ENCODE measurements around the gene C11orf24. TPM values are rescaled to one million over a fixed set of nuclear protein-coding genes. Genes with fewer than 3 reads are reported as not detected.

Gene C11orf24
- total RNA-seq, 2 experiments from 2014 or later: 8.0 to 8.5 TPM

DNA sequence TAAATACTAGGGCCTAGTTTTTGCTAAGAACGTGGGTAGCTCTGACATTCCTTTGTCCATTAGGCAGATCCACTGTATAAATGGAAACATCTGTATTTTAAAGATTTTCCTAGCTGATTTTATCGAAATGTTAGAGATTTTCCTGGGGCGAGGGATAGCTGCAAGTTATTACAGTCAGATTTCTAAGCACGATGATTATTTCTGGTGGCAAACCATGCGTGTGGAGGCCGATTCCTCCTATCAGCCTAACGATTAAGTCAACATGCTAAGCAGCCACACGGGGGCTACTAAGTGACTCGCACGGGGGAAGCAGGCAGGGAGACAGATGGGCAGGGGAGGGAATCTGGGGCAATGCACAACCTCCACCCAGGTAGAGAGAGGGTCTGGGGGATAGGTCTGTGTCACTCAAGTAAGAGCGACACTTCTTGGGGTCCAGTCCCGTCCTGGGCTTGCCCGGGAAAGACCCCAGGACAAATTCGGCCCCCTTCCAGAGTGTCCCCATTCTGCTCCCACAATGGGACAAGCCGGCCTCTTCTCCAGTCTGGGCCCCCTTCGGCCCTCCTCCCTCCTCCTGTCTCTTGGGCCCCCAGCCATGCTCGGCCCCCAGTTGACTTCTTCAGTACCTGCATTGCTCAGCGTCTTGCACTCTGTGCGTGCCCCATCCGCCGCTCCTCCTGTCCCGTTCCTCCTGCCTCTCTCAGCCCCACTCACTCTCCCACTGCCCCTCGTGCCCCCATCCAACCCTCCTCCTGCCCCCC is 571 bp downstream of the C11orf24 start:
- H3K27ac Mint-ChIP-seq: peak overlapping the region; percentile 95
- Histone ChIP-seq H3K4me1 (ENCODE audit: insufficient read depth, low read length) (peaks cover 30% of the 10 kb centered on the region), H3K27ac (ENCODE audit: low read depth in 1 of 2, low read length in 2 of 2) (peak overlapping the region; percentile 81 to 89), H3K27me3 (ENCODE audit: control insufficient read depth in 1 of 2, insufficient read depth in 2 of 2, low read length in 2 of 2) (no peaks in the 10 kb centered on the region), H3K9me3 (ENCODE audit: control insufficient read depth in 1 of 2, insufficient read depth in 1 of 2, low read length in 2 of 2) (no peaks in the 10 kb centered on the region), H3K36me3 (ENCODE audit: insufficient read depth, low read length) (peaks cover 18% of the 10 kb centered on the region), H3K4me3 (ENCODE audit: low read length) (peak overlapping the region; percentile 93)
- H3K4me3 Mint-ChIP-seq: peak overlapping the region; percentile 93
- ChIA-PET CTCF (interaction anchor here (0.6 to 3.3 kb wide), 5 partner anchors 13 to 62 kb away, joined by 3 to 16 read pairs (median 6); no protein-coding TSS in a partner anchor), POLR2A (interaction anchor here (0.9 to 3.0 kb wide), 11 partner anchors 9 to 573 kb away, joined by 3 to 17 read pairs (median 4); no protein-coding TSS in a partner anchor)
- DNase-seq: peak; percentile 26 to 81 (median 48)
- intact Hi-C loops (cut with DNase I, micrococcal nuclease): loop anchor here (1.0 to 5.0 kb wide), 6 partner anchors 14 to 240 kb away; partner anchors contain the start of genes CHKA (in 1 of the 2), KMT5B (in 1 of the 2), NDUFS8 (in 1 of the 2) and PPP6R3 (in 1 of the 2)
- no peaks in the 10 kb centered on the region for H3K9me3 Mint-ChIP-seq
- no peaks in the 10 kb centered on the region for H3K27me3 Mint-ChIP-seq
- H3K36me3 Mint-ChIP-seq (ENCODE audit: low read depth): peaks cover 24% of the 10 kb centered on the region
- peaks cover 42% of the 10 kb centered on the region for H3K4me1 Mint-ChIP-seq (ENCODE audit: low read depth)
- peak; percentile 56 for ATAC-seq (ENCODE audit: poor library complexity)
- TF ChIP-seq, protein P1, sequence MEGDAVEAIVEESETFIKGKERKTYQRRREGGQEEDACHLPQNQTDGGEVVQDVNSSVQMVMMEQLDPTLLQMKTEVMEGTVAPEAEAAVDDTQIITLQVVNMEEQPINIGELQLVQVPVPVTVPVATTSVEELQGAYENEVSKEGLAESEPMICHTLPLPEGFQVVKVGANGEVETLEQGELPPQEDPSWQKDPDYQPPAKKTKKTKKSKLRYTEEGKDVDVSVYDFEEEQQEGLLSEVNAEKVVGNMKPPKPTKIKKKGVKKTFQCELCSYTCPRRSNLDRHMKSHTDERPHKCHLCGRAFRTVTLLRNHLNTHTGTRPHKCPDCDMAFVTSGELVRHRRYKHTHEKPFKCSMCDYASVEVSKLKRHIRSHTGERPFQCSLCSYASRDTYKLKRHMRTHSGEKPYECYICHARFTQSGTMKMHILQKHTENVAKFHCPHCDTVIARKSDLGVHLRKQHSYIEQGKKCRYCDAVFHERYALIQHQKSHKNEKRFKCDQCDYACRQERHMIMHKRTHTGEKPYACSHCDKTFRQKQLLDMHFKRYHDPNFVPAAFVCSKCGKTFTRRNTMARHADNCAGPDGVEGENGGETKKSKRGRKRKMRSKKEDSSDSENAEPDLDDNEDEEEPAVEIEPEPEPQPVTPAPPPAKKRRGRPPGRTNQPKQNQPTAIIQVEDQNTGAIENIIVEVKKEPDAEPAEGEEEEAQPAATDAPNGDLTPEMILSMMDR (IDR thresholded peaks at IDR 0.05): peak; percentile 43

DNA sequence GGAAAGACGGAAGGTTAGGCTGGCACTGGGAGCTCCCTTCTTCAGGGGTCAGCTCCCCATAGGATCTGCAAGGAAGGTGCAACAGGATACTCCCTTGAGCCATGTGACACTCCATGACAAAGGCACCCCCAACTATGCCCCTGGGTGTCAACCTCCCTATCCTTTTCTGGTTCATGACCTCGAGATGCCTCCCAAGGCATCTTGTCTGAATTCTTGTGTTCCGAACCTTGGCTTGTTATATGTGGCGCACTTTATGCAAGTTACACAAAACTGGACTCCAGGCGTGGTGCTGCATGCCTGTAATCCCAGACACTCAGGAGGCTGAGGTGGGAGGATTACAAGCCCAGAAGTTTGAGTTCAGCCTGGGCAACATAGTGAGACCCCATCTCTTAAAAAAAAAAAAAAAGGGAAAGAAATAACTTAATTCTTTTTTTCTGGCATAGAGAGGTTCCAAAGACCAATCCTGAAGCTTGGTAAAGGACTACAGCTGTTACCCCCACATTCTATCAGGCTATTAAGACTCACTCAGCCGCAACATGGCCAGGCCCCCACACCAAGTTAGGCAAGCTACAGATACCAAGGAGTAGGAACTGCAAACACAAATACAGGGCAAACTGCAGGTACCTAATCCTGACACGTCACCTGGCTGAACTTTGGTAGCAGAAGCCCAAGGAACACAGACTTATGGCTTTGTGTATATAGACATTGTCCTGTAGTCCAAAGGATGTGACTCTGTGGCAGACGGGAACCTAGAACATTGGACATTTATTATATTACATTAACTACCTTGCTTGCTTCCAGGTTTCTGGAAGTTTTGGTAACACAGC is 1.4 kb downstream of the C11orf24 start:
- DNase-seq (no peak), ATAC-seq (ENCODE audit: poor library complexity) (no peak)
- CTCF ChIA-PET: interaction anchor here (0.6 to 3.3 kb wide), 3 partner anchors 13 to 27 kb away, joined by 3 to 16 read pairs (median 13); no protein-coding TSS in a partner anchor
- peak overlapping the region; percentile 93 for H3K4me3 ChIP-seq (ENCODE audit: low read length)
- peaks cover 28% of the 10 kb centered on the region for H3K36me3 Mint-ChIP-seq (ENCODE audit: low read depth)
- POLR2A ChIA-PET: interaction anchor here (3.0 kb wide), 1 partner anchor 13 kb away, joined by 17 read pairs; no protein-coding TSS in a partner anchor
- H3K27me3 Mint-ChIP-seq: no peaks in the 10 kb centered on the region
- peaks cover 24% of the 10 kb centered on the region for H3K36me3 ChIP-seq (ENCODE audit: insufficient read depth, low read length)
- H3K4me3 Mint-ChIP-seq: peak overlapping the region; percentile 93
- no peaks in the 10 kb centered on the region for H3K27me3 ChIP-seq (ENCODE audit: control insufficient read depth in 1 of 2, insufficient read depth in 2 of 2, low read length in 2 of 2)
- peaks cover 42% of the 10 kb centered on the region for H3K4me1 Mint-ChIP-seq (ENCODE audit: low read depth)
- H3K27ac Mint-ChIP-seq: peak overlapping the region; percentile 95
- TF ChIP-seq, protein P1 (IDR thresholded peaks at IDR 0.05): no peak
- H3K4me1 ChIP-seq (ENCODE audit: insufficient read depth, low read length): peaks cover 30% of the 10 kb centered on the region
- no peaks in the 10 kb centered on the region for H3K9me3 Mint-ChIP-seq
- H3K27ac ChIP-seq (ENCODE audit: low read depth in 1 of 2, low read length in 2 of 2): no peak overlapping the region
- intact Hi-C loops (cut with DNase I, micrococcal nuclease): loop anchor here (1.0 to 5.0 kb wide), 6 partner anchors 13 to 240 kb away; partner anchors contain the start of genes CHKA (in 1 of the 2), KMT5B (in 1 of the 2), NDUFS8 (in 1 of the 2) and PPP6R3 (in 1 of the 2)
- no peaks in the 10 kb centered on the region for H3K9me3 ChIP-seq (ENCODE audit: control insufficient read depth in 1 of 2, insufficient read depth in 1 of 2, low read length in 2 of 2)
